ENCODE data around the gene B3GNT2.

The B3GNT2 gene

DNA sequence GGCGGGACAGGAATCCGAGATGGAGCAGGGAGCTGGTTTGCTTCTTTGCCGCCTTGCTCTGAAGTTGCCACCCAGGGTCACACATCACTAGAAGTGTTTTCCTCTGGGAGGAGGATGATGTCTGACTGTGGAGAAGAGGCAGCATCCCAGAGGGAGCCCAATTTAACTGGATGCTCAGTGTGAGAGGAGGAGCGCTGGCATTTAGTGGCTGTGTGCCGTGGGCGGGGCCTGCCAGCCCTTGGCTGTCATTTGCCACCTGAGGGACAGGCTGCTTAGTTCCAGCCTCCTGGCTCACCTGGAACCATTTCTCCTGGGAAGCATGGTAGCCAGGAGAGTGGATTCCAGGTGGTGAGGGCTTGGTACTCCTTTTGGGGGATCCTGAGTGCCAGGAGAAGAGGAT, 9.6 kb downstream of the B3GNT2 start:
- DNase-seq (ENCODE audit: low read depth), result no peak

GRCh38 chr2:62206024-62206423, 10.1 kb downstream of the B3GNT2 start:
- no peak for DNase-seq (ENCODE audit: low read depth)

GRCh38 chr2:62207491-62207890, 11.6 kb downstream of the B3GNT2 start:
- DNase-seq (ENCODE audit: low read depth), result no peak

DNA sequence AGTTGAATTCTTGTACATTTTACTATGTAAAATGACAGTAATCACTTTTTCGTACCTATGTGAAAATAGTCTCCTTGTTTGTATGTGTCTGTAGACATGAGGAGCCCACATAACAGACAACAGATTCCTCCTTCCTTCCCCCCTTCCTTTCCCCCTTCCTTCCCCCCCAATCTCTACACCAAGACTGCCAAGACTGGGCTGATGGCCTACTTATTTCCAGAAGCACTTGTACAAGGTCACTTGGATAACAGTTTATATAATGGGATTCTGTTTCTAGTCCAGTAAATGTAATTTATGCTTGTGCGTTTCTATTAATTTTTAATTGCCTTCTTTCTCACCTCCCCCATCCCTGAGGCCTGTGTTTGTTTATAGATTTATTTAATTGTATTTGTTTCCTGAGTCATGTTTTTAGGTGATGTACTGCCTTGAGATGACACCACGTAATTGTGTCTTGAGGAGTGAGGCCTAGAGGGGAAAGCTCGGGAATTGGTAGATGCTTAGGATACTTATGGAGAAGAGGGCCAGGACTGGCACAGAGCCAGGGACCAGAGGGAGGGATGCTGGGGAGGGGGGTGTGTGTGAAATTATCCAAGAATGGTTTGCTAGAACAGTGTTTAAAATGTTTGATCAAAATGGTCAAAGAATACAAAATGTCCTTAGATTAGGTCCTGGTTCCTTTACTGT, 12.3 kb downstream of the B3GNT2 start:
- no peak for DNase-seq (ENCODE audit: low read depth)

DNA sequence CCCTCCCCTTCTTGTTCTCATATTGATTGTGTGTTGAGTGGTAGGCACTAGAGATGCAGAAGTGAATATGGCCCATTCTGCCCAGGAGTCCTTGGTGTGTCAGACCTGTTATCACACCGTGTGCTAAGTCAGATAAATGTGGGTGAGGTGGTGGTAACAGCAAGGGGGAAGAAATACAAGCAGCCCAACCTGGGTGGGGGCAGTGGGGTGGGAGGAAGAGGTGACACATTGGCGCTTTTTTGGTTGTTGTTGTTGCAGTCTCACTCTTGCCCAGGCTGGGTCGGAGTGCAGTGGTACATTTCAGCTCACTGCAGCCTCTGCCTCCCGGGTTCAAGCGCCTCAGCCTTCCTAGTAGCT, 12.8 kb downstream of the B3GNT2 start:
- no peak for DNase-seq (ENCODE audit: low read depth)

DNA sequence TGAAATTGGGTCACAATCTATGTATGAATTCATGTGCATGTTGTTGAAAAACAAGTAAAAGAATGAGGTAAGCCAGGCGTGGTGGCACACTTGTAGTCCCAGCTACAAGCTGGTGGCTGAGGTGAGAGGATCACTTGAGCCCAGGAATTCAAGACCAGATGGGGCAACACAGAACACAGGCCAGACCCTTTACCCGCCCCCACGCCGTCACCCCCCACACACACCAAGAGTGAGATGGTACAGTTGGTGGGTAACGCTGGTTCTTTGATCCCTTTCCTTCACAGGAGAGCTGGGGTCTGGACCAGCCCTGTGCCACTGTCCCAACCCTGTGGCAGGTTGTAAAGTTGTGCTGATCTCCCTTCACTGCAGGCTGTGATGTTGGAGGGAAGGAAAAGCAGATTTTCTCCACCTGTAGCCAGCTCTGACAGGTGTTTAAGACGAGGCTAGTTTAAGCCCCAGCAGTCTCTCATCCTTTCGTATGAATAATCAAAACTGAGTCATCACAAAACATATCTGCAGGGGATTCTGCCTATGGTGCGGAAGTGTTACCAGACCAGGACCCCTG, 13.6 kb downstream of the B3GNT2 start:
- DNase-seq (ENCODE audit: low read depth), result no peak

DNA sequence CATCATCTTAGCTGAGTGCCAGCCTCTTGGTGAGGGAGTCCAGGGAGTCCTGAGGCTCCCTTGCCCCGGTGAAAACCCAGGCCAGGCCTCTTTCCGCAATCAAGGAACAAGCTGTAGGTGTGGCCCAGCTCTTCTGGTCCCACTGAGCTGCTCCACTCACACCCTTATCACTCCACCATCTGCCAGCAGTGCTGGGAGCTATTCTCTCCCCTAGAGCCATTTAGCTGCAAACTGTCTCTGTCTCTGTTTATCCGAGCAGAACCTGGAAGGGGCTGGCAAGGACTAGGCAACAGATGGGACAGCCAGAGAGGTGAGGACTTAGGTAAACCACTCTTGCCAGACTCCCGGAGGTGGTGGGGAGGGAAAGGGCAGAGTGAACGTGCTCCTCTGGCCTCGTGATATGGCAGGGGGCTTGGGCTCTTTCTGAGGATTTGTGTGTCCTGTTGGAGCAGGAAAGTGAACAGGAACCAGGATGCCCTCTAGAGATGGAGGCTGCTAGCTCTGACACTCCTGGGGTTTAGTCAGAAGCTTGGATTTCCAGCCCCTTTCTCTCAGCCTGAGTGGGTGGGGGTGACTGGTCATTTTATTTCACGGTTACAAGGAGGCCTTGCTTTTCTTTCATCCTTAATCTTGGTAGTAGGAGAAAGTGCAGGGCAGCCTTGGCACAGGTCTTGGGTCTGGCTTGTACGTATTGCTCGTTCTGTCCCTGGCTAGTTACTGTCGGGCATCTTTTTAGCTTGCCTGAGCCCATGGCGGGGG, 19.6 kb downstream of the B3GNT2 start:
- no peak for DNase-seq (ENCODE audit: low read depth)

DNA sequence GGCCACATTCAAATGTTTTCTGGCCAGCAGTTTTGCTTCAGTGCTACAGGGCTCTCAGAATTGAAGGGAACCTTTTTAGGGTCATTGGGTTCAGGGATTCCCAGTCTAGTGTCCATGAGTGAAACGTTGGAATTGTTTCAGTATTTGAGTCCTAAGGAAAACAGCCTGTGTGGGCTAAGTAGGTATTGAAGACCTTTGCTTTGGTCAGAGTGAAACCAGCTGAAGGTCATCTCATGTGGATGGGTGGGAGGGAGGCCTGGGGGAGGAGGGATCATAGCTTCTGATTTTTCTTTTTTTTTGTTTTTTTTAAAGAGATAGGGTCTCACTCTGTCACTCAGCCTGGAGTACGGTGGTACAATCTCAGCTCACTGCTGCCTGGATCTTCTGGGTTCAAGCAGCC, 20.2 kb downstream of the B3GNT2 start:
- DNase-seq (ENCODE audit: low read depth), result no peak

DNA sequence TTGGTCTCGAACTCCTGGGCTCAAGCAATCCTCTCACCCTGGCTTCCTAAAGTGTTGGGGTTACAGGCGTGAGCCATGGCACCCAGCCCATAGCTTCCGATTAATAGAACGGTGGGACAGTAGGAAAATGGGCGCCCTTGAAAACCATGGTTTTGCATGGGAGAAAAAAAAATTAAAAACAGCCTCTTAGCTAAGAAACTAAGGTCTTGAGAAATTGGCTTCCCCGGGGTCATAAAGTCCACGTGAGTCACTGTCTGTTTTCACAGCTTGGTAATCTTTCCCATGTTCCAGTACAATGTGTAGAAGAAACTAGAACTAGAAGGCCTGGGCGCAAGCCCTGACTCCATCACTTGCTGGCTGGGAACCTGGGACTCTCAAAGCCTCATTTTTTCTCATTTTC, 20.7 kb downstream of the B3GNT2 start:
- no peak for DNase-seq (ENCODE audit: low read depth)

- no peak for DNase-seq (ENCODE audit: low read depth)
Observed at GRCh38 chr2:62217421-62217820, 21.5 kb downstream of the B3GNT2 start.

- no peak for DNase-seq (ENCODE audit: low read depth)
Observed at GRCh38 chr2:62217970-62218369, 22.1 kb downstream of the B3GNT2 start.

GRCh38 chr2:62219407-62220159, 23.7 kb downstream of the B3GNT2 start:
- DNase-seq (ENCODE audit: low read depth), result no peak

DNA sequence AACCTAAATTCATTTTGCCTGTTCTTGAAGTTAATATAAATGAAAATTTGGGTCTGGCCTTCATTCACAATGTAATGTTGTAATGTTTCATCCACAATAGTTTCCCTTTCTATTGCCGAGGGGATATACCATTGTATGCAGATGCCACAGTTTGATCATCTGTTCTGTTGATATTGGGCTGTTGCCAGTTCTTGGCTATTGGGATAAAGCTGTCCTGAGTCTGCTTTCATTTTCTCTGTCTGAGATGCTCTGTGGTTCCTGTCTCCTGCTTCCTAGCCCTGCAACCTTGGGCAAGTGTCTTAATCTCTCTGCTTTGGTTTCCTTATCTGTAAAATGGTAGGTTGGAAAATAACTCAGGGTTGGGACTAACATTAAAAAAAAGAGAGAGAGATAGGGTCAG, 25.2 kb downstream of the B3GNT2 start:
- no peak for DNase-seq (ENCODE audit: low read depth)

- no peak for DNase-seq (ENCODE audit: low read depth)
Observed at GRCh38 chr2:62222171-62222570, 26.3 kb downstream of the B3GNT2 start.

DNA sequence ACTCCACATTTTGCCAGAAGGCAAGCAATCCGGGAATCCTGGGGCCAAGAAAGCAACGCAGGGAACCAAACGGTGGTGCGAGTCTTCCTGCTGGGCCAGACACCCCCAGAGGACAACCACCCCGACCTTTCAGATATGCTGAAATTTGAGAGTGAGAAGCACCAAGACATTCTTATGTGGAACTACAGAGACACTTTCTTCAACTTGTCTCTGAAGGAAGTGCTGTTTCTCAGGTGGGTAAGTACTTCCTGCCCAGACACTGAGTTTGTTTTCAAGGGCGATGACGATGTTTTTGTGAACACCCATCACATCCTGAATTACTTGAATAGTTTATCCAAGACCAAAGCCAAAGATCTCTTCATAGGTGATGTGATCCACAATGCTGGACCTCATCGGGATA, 26.8 kb downstream of the B3GNT2 start:
- no peak for DNase-seq (ENCODE audit: low read depth)

- DNase-seq (ENCODE audit: low read depth), result no peak
Observed at GRCh38 chr2:62224976-62225375, 29.1 kb downstream of the B3GNT2 start.

DNA sequence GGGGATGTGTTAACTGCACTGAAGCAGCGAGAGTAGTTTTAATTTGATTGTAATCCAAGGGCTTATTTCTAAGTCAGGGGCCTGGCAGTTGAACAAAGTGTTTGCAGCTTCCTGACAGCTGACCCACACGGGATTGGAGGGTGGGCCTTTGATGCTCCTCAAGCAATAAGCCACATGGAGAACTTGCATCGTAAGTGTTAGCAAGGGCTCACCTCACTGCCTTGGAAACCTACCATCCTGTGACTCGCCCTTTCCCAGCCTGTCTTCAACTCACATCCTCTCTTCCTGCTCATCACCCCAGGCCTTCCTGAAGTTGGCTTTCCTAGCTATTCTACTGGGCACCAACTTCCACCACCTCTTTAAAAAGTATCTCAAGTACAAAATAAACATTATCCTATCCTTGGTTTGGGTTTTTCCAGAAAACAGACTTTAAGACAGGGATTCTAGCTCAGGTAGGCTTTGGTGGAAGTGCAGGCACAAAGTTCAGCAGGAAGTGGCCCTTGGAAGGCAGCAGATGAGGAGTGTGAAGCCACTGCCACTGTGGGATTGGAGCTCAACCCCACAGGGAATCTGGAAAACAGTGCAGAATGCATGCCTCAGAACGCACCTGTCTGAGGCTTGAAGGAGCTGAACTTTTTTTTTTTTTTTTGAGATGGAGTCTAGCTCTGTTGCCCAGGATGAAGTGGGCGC, 31.6 kb downstream of the B3GNT2 start:
- no peak for DNase-seq (ENCODE audit: low read depth)

DNA sequence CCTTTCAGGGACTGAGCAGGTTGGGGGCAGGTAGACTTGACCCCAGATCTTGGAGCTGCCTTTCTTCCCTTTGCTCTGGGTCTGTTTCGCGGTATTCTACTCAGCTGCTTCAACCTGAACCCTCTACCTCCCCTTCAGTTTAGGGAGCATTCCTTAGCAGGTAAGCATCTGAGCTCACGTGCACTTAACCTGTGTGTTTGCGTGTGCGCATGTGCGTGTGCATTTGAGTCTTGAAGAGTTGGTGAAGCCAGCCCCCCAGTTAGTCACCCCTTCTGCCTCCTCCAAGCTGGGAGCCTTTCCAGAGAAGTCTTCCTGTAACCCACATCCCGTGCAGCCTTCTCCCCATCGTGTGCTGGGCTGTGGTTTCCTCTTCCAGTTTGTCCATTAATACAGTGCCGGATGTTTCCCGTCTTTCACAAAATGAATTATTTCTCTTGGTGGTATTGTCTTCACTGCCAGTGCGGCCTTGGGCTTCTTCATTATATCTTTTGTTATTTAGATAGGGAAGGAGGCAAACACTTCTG, 33.2 kb downstream of the B3GNT2 start:
- no peak for DNase-seq (ENCODE audit: low read depth)

- no peak for DNase-seq (ENCODE audit: low read depth)
Observed at GRCh38 chr2:62231541-62231940, 35.6 kb downstream of the B3GNT2 start.

DNA sequence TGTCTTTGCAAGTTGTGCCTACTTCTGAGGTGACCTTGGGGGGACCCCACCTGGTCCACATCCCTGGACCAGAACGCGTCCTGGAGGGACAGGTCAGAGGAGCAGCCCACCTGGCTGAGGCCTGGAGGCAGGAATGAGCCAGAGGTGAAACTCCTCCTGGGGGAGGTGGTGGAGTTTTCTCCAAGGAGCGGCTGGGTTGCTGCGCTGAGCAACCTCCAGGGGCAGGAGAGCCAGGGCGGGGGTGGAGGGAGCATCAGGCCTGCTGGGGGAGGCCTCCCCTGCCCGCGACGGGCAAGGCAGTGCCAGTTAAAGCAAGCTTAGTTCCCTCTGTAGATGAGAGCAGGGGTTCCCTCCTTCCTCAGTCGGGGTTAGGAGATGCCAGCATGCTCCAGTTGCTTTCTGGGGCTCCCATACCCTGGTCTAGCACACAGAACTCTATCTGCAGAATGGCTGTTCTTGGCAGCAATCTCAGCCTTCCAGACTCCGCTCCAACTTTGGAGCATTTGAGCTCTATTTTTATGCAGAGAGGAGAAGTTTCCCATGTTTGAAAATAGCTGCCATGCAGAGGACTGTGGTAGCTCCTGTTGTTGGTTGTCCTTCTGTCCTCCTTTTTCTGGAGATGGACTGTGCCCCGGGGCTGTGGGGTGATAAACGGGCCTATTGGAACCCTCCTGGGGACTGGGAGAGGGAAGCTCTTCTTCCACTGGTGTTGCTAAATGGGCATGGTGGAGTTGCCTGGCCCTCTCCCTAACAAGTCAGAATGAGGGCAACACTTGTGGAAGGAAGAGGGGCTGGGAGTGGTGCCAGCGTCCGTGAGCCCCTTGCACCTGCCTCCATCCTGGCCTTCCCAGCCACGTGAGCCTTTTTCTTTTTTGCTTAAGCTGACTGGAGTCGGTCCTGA, 39.1 kb downstream of the B3GNT2 start:
- no peak for DNase-seq (ENCODE audit: low read depth)

GRCh38 chr2:62236499-62236898, 40.6 kb downstream of the B3GNT2 start:
- DNase-seq (ENCODE audit: low read depth), result no peak
